Right renal cortex interstitium (tissue), 3 donors: ENCODE data around the gene XYLT1. TPM values are rescaled to one million over a fixed set of nuclear protein-coding genes. Genes with fewer than 3 reads are reported as not detected.

Experiments
- DNase-seq, 3 donors: peaks; one replicate each; pipeline ENCODE4 v3.0.0-alpha.2; 2013; ENCODE audit warnings: low read depth in 3 of 3, low spot score in 2 of 3
- polyA plus RNA-seq, 3 donors: library from polyadenylated mRNA; unstranded; fragments of 120-200 nt; gene quantifications; one replicate each; pipeline ENCODE4 v1.2.1, GENCODE V29; 2013; ENCODE audit not compliant: insufficient read length in 3 of 3

Gene XYLT1
- polyA plus RNA-seq, 3 donors = 7.4 to 8.5 (median 8.1) TPM

- DNase-seq = no peak
Measured at GRCh38 chr16:17269439-17269838, 201.3 kb downstream of the XYLT1 start.

- no peak for DNase-seq
Measured at GRCh38 chr16:17266608-17267313, 204.0 kb downstream of the XYLT1 start.

- DNase-seq = no peak
Measured at GRCh38 chr16:17265154-17265553, 205.6 kb downstream of the XYLT1 start.

DNA sequence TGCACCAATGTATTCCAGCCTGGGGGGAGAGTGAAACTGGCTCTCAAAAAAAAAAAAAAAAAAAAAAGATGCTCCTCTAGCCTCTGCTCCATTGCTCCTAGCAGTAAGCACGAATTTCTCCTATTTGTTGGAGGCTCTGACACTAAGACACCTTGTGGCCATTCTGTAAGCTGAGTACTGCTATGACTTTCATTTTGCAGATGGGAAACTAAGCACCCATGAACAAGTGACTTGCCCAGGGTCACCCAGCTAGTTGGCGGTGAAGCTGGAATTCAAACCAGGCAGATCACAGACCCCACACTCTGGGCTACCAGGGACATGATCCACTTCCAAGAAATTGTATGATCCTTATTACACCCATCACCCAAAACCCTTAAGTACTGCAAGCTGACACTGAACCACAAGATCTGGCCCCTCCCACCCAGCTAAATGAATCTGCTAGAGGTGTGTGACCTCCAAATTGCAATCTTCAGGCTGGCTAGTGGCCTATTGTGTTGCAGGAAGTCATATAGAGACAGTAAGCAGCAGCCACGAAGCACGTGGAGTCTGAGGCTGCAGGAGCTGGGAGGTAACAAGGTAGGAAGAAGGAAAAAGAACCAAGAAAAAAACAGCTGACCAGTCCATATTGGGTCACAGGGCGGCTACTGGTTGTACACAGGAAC is 209.4 kb downstream of the XYLT1 start:
- no peak for DNase-seq

- DNase-seq = no peak
Measured at GRCh38 chr16:17260276-17260849, 210.4 kb downstream of the XYLT1 start.

DNA sequence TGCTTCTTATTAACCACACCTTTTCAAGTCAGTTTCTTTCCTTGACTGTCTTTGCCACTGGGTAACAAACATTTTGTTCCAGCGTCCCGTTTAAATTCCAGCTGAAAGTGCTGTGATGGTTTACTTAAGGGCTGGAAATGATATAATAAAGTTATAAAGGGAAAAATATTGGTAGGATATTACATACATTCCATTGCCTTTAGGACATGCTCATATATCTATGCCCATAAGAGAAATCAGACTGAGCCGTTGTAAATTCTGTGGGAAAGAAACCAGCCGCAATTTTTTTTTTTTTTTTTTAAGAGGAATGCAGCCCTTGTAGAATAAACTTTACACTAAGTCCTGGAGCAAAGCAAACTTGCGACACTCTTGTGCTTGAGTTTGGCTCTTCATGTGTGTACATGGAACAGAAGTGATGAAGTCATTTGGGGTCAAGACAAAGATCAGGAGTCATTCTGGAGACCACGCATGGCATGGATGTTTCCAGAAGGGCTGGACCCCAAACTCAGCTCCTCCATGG is 210.9 kb downstream of the XYLT1 start:
- DNase-seq = no peak

- DNase-seq = no peak
Measured at GRCh38 chr16:17258848-17259713, 211.7 kb downstream of the XYLT1 start.

GRCh38 chr16:17258077-17258599 is 212.6 kb downstream of the XYLT1 start:
- no peak for DNase-seq

GRCh38 chr16:17257426-17258023 is 213.2 kb downstream of the XYLT1 start:
- DNase-seq = no peak

- no peak for DNase-seq
Measured at GRCh38 chr16:17252701-17253100, 218.1 kb downstream of the XYLT1 start.

GRCh38 chr16:17252064-17252463 is 218.7 kb downstream of the XYLT1 start:
- no peak for DNase-seq

DNA sequence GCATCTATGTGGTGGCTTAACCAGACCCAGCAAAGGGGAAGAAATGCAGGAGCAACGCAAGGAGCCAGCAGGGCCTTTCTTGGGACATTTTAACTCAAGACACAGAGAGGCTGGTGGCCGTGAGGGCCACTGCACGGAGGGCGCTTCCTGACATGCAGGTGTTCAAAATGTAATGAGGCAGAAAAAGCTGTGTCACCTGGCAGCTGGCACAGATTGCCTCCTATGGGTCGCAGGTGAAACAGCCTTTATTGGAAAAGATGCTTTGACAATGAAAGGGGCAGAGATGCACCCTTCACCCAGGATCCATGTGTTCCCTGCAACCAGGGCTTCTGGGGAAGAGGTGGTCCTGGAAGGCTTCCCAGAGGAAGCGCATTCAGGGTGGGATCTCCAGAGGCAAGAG is 219.3 kb downstream of the XYLT1 start:
- DNase-seq = no peak

GRCh38 chr16:17246974-17247732 is 223.6 kb downstream of the XYLT1 start:
- DNase-seq = no peak

GRCh38 chr16:17246268-17246885 is 224.4 kb downstream of the XYLT1 start:
- DNase-seq = no peak

GRCh38 chr16:17245776-17246175 is 225.0 kb downstream of the XYLT1 start:
- no peak for DNase-seq

- no peak for DNase-seq
Measured at GRCh38 chr16:17244872-17245551, 225.7 kb downstream of the XYLT1 start.

DNA sequence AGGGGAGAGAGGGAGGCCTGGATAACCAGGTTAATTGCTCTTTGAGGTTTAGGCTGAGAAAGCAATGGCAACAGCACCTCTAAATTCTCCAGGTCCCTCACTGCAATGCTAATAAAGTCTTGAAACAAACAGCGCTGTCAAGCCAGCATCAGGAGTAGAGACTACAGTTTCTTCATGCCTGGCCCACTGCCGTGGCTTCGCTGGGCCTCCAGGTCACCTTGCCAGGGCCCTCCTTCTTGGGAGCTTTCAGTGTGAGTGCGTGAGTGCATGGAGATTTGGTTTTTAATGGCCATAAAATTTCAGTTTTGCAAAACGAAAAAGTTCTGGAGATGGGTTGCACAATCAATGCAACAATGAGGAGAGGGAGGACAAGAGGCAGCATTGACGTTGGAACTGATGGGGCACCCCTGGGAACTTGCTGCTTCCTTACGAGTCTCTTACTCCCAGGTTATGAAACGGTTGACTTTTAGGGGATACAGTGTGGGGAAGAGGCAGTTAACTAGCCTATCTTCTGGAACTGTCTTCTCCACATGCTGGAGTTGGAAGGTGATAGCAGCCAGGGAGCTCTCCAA is 229.4 kb downstream of the XYLT1 start:
- DNase-seq = no peak
